WERI-Rb-1 (cell line): ENCODE data around the gene CDS1.

Experiments
- DNase-seq: peaks from one replicate; pipeline ENCODE4 v3.0.0-alpha.2; 2020
- H3K27ac ChIP-seq: fragments of 250-450 bp; sonication (Bioruptor Pico); 2 replicates; pipeline ENCODE4 v1.5.1; 2020; ENCODE audit warnings: mild to moderate bottlenecking, moderate library complexity
- H3K27me3 ChIP-seq: fragments of 250-450 bp; sonication (Bioruptor Pico); 2 replicates; pipeline ENCODE4 v1.5.1; 2021; ENCODE audit warnings: mild to moderate bottlenecking, low read depth, moderate library complexity; ENCODE audit not compliant: insufficient read depth, severe bottlenecking
- H3K36me3 ChIP-seq: fragments of 250-450 bp; sonication (Bioruptor Pico); 2 replicates; pipeline ENCODE4 v1.5.1; 2020; ENCODE audit warnings: mild to moderate bottlenecking, moderate library complexity
- H3K4me3 ChIP-seq: 2 replicates; pipeline ENCODE4 v1.5.1; 2011; ENCODE audit warnings: low read depth, mild to moderate bottlenecking, control low read depth, low read length
- H3K9me3 ChIP-seq: fragments of 250-450 bp; sonication (Bioruptor Pico); 2 replicates; pipeline ENCODE4 v1.5.1; 2021; ENCODE audit warnings: mild to moderate bottlenecking, moderate library complexity; ENCODE audit not compliant: severe bottlenecking
- CTCF ChIP-seq: IDR thresholded peaks from 2 replicates; pipeline ENCODE4 v1.5.1; 2011; ENCODE audit warnings: low read depth, mild to moderate bottlenecking, control low read depth, inconsistent platforms, low read length

The CDS1 gene

GRCh38 chr4:84691170-84691691, 108.3 kb downstream of the CDS1 start:
- Histone ChIP-seq H3K36me3 (peaks cover 62% of the 10 kb centered on the region), H3K4me3 (no peak overlapping the region), H3K27me3 (no peaks in the 10 kb centered on the region), H3K27ac (no peak overlapping the region), H3K9me3 (no peaks in the 10 kb centered on the region)
- no peak for TF ChIP-seq CTCF
- no peak for DNase-seq

- no peak for DNase-seq
- Histone ChIP-seq H3K36me3 (peaks cover 59% of the 10 kb centered on the region), H3K27me3 (no peaks in the 10 kb centered on the region), H3K27ac (no peak overlapping the region), H3K4me3 (no peak overlapping the region), H3K9me3 (no peaks in the 10 kb centered on the region)
- TF ChIP-seq CTCF = no peak
Observed at GRCh38 chr4:84691800-84692199, 108.9 kb downstream of the CDS1 start.

GRCh38 chr4:84697159-84697558, 114.2 kb downstream of the CDS1 start:
- H3K36me3 ChIP-seq = peaks cover 59% of the 10 kb centered on the region
- H3K9me3 ChIP-seq = no peaks in the 10 kb centered on the region
- no peak for TF ChIP-seq CTCF
- H3K27me3 ChIP-seq = no peaks in the 10 kb centered on the region
- H3K4me3 ChIP-seq = no peak overlapping the region
- H3K27ac ChIP-seq = no peak overlapping the region
- no peak for DNase-seq

- no peak overlapping the region for H3K4me3 ChIP-seq
- peaks cover 59% of the 10 kb centered on the region for H3K36me3 ChIP-seq
- no peak overlapping the region for H3K27ac ChIP-seq
- no peaks in the 10 kb centered on the region for H3K9me3 ChIP-seq
- no peaks in the 10 kb centered on the region for H3K27me3 ChIP-seq
- no peak for DNase-seq
- no peak for TF ChIP-seq CTCF
Observed at GRCh38 chr4:84697615-84698201, 114.8 kb downstream of the CDS1 start.

GRCh38 chr4:84699001-84699671, 116.2 kb downstream of the CDS1 start:
- no peak overlapping the region for H3K4me3 ChIP-seq
- no peak for TF ChIP-seq CTCF
- no peak for DNase-seq
- H3K36me3 ChIP-seq = peaks cover 55% of the 10 kb centered on the region
- no peak overlapping the region for H3K27ac ChIP-seq
- no peaks in the 10 kb centered on the region for H3K27me3 ChIP-seq
- no peaks in the 10 kb centered on the region for H3K9me3 ChIP-seq
